Mucosa of stomach (tissue), 1 donor: ENCODE results near the gene CRISPLD2.
"Not testable (repeated sequence)": the region's sequence is repeated elsewhere in the genome, so short reads cannot be mapped to it uniquely, and the experiment has no call there.

Experiments used
- H3K27me3 ChIP-seq: one replicate; pipeline ENCODE4 v1.7.0; 2013; ENCODE audit warnings: mild to moderate bottlenecking, low read length; ENCODE audit not compliant: control insufficient read depth, insufficient read depth
- H3K36me3 ChIP-seq: one replicate; pipeline ENCODE4 v1.7.0; 2013; ENCODE audit warnings: low read length; ENCODE audit not compliant: control insufficient read depth, insufficient read depth
- H3K4me1 ChIP-seq: one replicate; pipeline ENCODE4 v1.7.0; 2013; ENCODE audit warnings: mild to moderate bottlenecking, low read length; ENCODE audit not compliant: control insufficient read depth, insufficient read depth
- H3K4me3 ChIP-seq: one replicate; pipeline ENCODE4 v1.7.0; 2013; ENCODE audit warnings: low read length
- H3K9ac ChIP-seq: one replicate; pipeline ENCODE4 v1.7.0; 2013; ENCODE audit warnings: mild to moderate bottlenecking, low read length, moderate library complexity
- H3K9me3 ChIP-seq: one replicate; pipeline ENCODE4 v1.7.0; 2013; ENCODE audit warnings: mild to moderate bottlenecking, low read length, moderate library complexity; ENCODE audit not compliant: control insufficient read depth
- donor health status: Pancreatic carcinoma.

The CRISPLD2 gene

GRCh38 chr16:84827897-84828296 lies 8.1 kb downstream of the CRISPLD2 start:
- H3K9ac ChIP-seq: peak overlapping the region; percentile 41
- peaks cover 9% of the 10 kb centered on the region for H3K4me1 ChIP-seq
- H3K36me3 ChIP-seq: no peaks in the 10 kb centered on the region
- H3K9me3 ChIP-seq: no peaks in the 10 kb centered on the region
- no peaks in the 10 kb centered on the region for H3K27me3 ChIP-seq
- H3K4me3 ChIP-seq: no peak overlapping the region

DNA sequence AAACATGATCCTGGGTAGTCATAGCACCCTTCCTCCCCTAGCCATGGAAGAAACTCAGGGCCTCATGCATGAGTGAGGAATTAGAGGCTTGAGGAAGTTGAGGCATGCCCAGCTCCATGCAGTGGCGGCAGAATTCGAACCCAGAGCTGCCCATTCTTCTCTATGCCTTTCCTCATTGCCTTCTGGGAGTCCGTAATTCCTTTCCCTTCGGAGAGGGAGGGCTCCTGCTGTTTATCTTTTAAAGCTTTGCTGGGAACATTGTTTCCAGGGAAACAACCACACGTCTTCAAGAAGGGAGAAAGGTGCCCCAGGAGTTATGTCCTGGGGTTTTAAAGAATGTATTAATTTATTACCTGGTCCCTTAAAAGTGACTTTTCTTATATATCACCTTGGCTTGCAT lies 8.5 kb downstream of the CRISPLD2 start:
- Histone ChIP-seq H3K36me3 (no peaks in the 10 kb centered on the region), H3K4me3 (no peak overlapping the region), H3K9ac (peak overlapping the region; percentile 41), H3K4me1 (peaks cover 13% of the 10 kb centered on the region), H3K9me3 (no peaks in the 10 kb centered on the region), H3K27me3 (no peaks in the 10 kb centered on the region)

DNA sequence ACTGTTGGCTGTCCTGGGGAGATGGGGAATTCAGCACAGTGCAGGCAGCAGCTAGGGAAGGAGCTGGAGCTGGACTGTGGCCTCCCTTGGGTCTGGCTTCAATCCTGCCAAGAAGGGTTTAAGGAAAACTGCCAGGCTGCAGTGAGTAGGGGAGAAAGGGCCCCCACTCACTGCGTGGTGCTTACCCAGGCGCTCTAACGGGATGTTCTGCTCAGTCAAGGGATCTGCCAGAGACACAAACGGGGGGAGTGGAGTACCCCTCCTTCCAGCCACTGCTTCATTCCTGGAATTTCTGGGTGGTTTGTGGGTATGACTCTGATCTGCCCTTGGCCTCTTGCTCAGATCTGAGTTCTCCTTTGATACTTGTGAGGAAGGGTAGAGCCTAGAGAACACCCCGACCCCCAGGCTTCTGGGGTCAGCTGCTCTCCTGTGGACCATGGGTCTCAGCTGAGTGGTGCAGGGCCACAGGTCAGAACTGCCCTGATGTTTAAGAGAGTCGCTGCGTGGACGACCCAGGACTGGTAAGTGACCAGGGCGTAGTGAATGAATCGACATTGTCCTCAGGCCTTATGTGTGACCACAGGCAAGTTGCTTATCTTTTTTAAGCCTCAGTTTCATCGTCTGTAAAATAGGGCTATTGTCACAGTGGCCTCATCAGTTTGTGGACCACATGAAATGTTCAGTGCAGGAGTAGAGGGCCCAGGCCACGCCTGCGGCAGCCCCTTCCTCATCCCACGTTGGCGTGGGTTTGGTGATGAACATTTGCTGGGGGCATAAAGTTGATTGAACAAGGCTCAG lies 9.6 kb downstream of the CRISPLD2 start:
- Histone ChIP-seq H3K9me3 (no peaks in the 10 kb centered on the region), H3K9ac (peak overlapping the region; percentile 12), H3K27me3 (no peaks in the 10 kb centered on the region), H3K4me1 (peaks cover 21% of the 10 kb centered on the region), H3K36me3 (no peaks in the 10 kb centered on the region), H3K4me3 (no peak overlapping the region)

GRCh38 chr16:84830765-84831384 lies 11.1 kb downstream of the CRISPLD2 start:
- no peak overlapping the region for H3K9ac ChIP-seq
- H3K27me3 ChIP-seq: no peaks in the 10 kb centered on the region
- no peak overlapping the region for H3K4me3 ChIP-seq
- no peaks in the 10 kb centered on the region for H3K36me3 ChIP-seq
- H3K4me1 ChIP-seq: peaks cover 21% of the 10 kb centered on the region
- no peaks in the 10 kb centered on the region for H3K9me3 ChIP-seq

DNA sequence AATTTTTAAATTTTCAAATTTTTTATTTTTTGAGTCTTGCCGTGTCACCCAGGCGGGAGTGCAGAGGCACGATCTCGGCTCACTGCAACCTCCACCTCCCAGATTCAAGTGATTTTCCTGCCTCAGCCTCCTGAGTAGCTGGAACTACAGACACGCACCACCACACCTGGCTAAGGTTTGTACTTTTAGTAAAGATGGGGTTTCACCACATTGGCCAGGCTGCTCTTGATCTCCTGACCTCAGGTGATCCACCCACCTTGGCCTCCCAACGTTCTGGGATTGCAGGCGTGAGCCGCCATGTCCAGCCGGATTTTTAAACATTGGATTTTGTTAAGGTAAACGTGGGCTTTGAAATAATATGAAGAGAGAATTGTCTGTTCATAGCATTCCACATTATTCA lies 11.9 kb downstream of the CRISPLD2 start:
- Histone ChIP-seq H3K4me1 (peaks cover 26% of the 10 kb centered on the region), H3K9ac (peak overlapping the region; percentile 22)
- H3K9me3 ChIP-seq, H3K27me3 ChIP-seq, H3K4me3 ChIP-seq, H3K36me3 ChIP-seq: not testable (repeated sequence)

DNA sequence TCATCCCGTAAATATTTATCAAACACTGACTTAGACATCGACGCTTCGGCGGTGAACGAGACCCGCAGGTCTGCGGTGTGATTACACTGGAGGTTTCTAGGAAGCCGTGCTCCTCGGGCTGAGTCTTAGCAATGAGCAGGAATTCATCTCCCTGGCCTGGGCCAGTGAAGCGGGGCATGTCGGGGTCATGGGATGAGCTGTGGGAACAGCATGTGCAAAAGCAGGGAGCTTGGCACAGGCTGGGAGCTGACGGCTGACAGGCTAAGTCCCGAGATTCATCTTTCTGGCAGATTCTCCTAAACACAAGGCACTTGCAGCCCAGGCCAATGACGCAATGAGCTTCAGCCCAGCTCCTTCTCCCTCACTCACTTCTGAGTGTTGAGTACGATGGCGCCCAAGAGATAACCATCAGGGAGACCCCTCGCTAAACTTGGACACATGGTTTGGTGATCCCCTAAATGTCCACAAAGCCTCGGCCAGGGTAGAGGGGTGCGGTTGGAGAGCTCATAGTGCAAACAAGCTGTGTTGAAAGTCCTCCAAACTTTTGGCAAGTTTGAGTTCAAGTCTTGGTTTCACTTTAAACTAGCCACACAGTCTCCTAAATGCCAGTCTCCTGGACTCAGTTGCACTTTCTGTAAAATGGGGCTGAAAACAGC lies 12.8 kb downstream of the CRISPLD2 start:
- Histone ChIP-seq H3K9me3 (no peaks in the 10 kb centered on the region), H3K27me3 (no peaks in the 10 kb centered on the region), H3K36me3 (no peaks in the 10 kb centered on the region), H3K4me3 (no peak overlapping the region), H3K9ac (peak overlapping the region; percentile 22), H3K4me1 (peaks cover 29% of the 10 kb centered on the region)

- H3K9ac ChIP-seq: peak overlapping the region; percentile 6
- H3K4me1 ChIP-seq: peaks cover 31% of the 10 kb centered on the region
- H3K9me3 ChIP-seq: no peaks in the 10 kb centered on the region
- H3K36me3 ChIP-seq: no peaks in the 10 kb centered on the region
- no peak overlapping the region for H3K4me3 ChIP-seq
- no peaks in the 10 kb centered on the region for H3K27me3 ChIP-seq
Measured at GRCh38 chr16:84833144-84833500, 13.3 kb downstream of the CRISPLD2 start.

DNA sequence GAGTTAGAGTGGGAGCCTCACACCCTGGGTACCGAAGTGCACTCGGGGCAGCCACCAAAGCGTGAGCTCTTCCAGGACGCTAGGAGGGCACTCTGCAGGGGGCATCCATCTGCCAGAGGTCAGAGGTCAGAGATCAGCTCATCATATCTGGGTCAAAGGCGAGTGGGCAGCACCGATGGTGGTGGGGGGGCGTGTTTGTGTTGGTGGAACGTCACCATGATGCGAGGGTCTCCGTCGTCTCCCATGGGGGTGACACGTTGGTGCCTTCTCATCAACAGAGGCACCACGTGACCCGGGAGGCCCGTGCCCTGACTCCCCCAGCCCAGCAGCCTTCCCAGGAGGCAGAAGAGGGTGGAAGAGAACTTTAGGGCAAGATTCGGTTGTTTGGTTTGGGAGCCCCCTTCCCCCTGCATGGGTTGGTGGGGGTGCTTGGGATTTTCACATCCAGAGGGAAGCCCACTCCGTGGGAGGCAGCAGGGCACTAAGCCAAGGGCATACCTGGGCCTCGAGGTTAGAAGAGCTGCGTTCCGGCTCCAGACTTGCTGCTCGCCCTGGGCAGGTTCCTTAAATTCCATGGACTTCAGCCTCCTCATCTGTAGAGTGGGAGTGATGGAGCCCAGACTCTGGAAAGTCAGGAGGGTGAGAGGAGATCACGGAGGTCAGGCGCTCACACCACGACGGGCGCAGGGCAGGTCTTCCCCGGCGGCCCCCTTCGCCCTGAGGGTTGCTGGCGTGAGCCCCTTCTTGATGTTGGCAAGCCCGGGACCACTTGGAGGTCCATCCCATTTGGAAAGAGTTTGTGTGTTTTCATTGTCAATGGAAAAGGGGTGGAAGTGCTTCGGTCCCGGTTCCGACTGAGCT lies 14.0 kb downstream of the CRISPLD2 start:
- H3K36me3 ChIP-seq: no peaks in the 10 kb centered on the region
- no peaks in the 10 kb centered on the region for H3K27me3 ChIP-seq
- H3K9me3 ChIP-seq: no peaks in the 10 kb centered on the region
- H3K4me1 ChIP-seq: peaks cover 32% of the 10 kb centered on the region
- H3K9ac ChIP-seq: peak overlapping the region; percentile 31
- H3K4me3 ChIP-seq: no peak overlapping the region

DNA sequence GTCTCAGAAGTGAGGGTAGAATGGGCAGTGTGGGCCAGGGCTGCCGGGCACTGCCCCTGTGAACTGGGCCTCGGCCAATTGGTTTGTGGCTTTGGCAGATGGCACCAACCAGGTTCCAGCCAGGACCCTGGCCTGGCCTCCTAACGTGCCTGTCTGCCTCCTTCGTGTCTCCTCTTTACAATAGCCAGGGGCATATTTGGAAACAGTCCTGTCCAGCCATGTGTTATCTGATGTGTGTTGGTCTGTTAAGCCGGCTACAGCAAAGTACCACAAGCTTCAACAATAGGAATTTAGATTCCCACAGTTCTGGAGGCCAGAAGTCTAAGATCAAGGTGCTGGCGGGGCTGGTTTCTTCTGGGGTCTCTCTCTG lies 14.6 kb downstream of the CRISPLD2 start:
- Histone ChIP-seq H3K9me3 (no peaks in the 10 kb centered on the region), H3K27me3 (no peaks in the 10 kb centered on the region), H3K36me3 (no peaks in the 10 kb centered on the region), H3K4me3 (no peak overlapping the region), H3K4me1 (peaks cover 32% of the 10 kb centered on the region), H3K9ac (peak overlapping the region; percentile 31)

DNA sequence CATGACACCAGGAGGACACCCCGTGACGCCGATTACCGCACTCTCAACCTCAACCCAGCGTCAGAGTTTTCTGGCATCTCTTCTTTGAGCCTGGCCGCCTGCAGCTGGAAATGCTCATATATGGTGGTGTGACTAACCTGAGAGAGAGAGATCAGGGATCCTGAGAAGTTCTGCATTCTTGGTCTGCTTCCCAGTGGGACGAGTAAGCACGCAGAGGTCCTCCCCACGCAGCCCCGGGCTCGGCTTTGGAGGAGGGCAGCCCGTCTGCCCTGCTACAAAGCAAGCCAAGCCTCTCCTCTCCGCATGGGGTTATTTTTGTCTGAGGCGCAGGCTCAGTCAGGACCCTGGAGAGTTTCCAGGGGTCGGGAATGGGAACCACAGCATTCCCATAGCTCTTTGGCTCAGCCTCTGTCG lies 16.5 kb downstream of the CRISPLD2 start:
- Histone ChIP-seq H3K36me3 (no peaks in the 10 kb centered on the region), H3K27me3 (no peaks in the 10 kb centered on the region), H3K4me1 (peaks cover 32% of the 10 kb centered on the region), H3K9me3 (no peaks in the 10 kb centered on the region), H3K9ac (no peak overlapping the region), H3K4me3 (no peak overlapping the region)

- no peaks in the 10 kb centered on the region for H3K36me3 ChIP-seq
- H3K9me3 ChIP-seq: no peaks in the 10 kb centered on the region
- no peak overlapping the region for H3K4me3 ChIP-seq
- no peaks in the 10 kb centered on the region for H3K27me3 ChIP-seq
- H3K4me1 ChIP-seq: peaks cover 39% of the 10 kb centered on the region
- H3K9ac ChIP-seq: no peak overlapping the region
Measured at GRCh38 chr16:84836967-84837366, 17.2 kb downstream of the CRISPLD2 start.
